Mucosa of gallbladder (tissue), 1 donor: ENCODE results near the gene COL8A2. TPM values are rescaled to one million over a fixed set of nuclear protein-coding genes. Genes with fewer than 3 reads are reported as not detected.
A peak's percentile ranks its signal among the peaks of the same experiment; 100 is the strongest.

Experiments
- DNase-seq: peaks from one replicate; pipeline ENCODE4 v3.0.0-alpha.2; 2020; ENCODE audit warnings: low spot score
- total RNA-seq: library from RNA; stranded (reverse); gene quantifications from one replicate; pipeline ENCODE4 v1.2.1, GENCODE V29; 2021
- donor health status: DM: no; HTN: no; CAD: no.

COL8A2 gene
- total RNA-seq, 1 donor from 2014 or later, result 10.8 TPM

- no peak for DNase-seq
Observed at GRCh38 chr1:36137226-36137625, 12.2 kb upstream of the COL8A2 start.

- no peak for DNase-seq
Observed at GRCh38 chr1:36136535-36136934, 11.5 kb upstream of the COL8A2 start.

- no peak for DNase-seq
Observed at GRCh38 chr1:36135796-36136195, 10.8 kb upstream of the COL8A2 start.

- no peak for DNase-seq
Observed at GRCh38 chr1:36135330-36135667, 10.3 kb upstream of the COL8A2 start.

GRCh38 chr1:36134505-36135329 is 9.7 kb upstream of the COL8A2 start:
- DNase-seq, result peak; percentile 41

- no peak for DNase-seq
Observed at GRCh38 chr1:36134031-36134430, 9.0 kb upstream of the COL8A2 start.

- DNase-seq, result peak; percentile 84
Observed at GRCh38 chr1:36133484-36133883, 8.5 kb upstream of the COL8A2 start.

- DNase-seq, result no peak
Observed at GRCh38 chr1:36132029-36132428, 7.0 kb upstream of the COL8A2 start.

GRCh38 chr1:36128905-36129206 is 3.8 kb upstream of the COL8A2 start:
- DNase-seq, result no peak

GRCh38 chr1:36128126-36128904 is 3.3 kb upstream of the COL8A2 start:
- DNase-seq, result no peak

GRCh38 chr1:36126797-36127500 is 1.9 kb upstream of the COL8A2 start:
- no peak for DNase-seq

GRCh38 chr1:36126005-36126716 is 1.1 kb upstream of the COL8A2 start:
- no peak for DNase-seq

- no peak for DNase-seq
Observed at GRCh38 chr1:36124404-36125128, 456 bp downstream of the COL8A2 start.

- peak; percentile 26 for DNase-seq
Observed at GRCh38 chr1:36123356-36123755, 1.7 kb downstream of the COL8A2 start.

GRCh38 chr1:36122062-36123030 is 2.7 kb downstream of the COL8A2 start:
- DNase-seq, result no peak

- DNase-seq, result no peak
Observed at GRCh38 chr1:36119456-36119855, 5.6 kb downstream of the COL8A2 start.

GRCh38 chr1:36118447-36119204 is 6.4 kb downstream of the COL8A2 start:
- no peak for DNase-seq

GRCh38 chr1:36116901-36117300 is 8.1 kb downstream of the COL8A2 start:
- DNase-seq, result no peak

- DNase-seq, result no peak
Observed at GRCh38 chr1:36115931-36116330, 9.1 kb downstream of the COL8A2 start.
